ENCODE data around the gene SUMO3.
A peak's percentile ranks its signal among the peaks of the same experiment; 100 is the strongest.

Gene SUMO3

DNA sequence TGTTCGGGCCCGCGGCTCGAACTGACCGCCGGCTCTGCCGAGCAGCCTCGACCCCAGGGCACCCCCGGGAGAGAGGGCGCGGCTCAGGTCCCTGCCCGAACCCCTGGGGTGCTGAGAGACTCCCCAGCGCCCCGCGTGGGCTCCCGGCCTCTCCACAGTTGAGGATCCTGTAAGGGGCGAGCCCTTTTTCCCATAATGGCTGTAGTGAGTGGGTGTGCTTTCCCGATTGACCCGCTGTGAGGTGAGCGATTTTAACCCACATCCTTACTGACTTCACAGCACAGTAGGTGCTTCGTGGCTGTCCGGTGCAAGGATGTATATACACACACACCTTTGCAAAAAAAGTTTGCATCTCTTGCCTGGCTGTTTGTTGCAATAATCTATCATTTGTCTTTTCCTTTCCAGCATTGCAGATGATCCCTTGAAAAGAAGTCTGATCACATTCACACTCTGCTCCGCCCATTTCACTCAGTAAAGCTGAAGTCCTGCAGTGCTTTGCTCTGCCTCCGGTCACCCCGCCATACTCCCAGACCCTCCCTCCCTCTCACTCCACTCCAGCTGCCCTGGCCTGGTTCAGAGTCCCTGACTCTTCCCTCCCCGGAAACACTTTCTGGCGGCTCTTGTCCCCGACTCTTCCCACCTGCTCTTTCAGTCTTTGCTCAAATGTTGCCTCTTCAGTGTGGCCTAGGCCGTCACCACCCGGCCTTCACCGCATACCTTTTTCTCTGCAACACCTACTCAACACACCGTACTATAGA lies 15.3 kb downstream of the SUMO3 start:
- no peaks in the 10 kb centered on the region for H3K4me1 ChIP-seq (ENCODE audit: control insufficient read depth, insufficient read depth, low read length)
- H3K36me3 ChIP-seq (ENCODE audit: control insufficient read depth, insufficient read depth, low read length): peaks cover 4% of the 10 kb centered on the region; the same call in 1 of the 2 replicates
- no peak overlapping the region for H3K27ac ChIP-seq (ENCODE audit: low read length)
- WGBS (ENCODE audit: insufficient coverage, insufficient read length): no CpG with 5 or more reads among the region's 32 CpGs
- no peaks in the 10 kb centered on the region for H3K9me3 ChIP-seq (ENCODE audit: control insufficient read depth, insufficient read depth, low read length)
- peak overlapping the region; percentile 80 for H3K4me3 ChIP-seq (ENCODE audit: low read length)
- no peaks in the 10 kb centered on the region for H3K27me3 ChIP-seq (ENCODE audit: control insufficient read depth, insufficient read depth, low read length)
- no peak for DNase-seq (ENCODE audit: low read depth, low spot score)

DNA sequence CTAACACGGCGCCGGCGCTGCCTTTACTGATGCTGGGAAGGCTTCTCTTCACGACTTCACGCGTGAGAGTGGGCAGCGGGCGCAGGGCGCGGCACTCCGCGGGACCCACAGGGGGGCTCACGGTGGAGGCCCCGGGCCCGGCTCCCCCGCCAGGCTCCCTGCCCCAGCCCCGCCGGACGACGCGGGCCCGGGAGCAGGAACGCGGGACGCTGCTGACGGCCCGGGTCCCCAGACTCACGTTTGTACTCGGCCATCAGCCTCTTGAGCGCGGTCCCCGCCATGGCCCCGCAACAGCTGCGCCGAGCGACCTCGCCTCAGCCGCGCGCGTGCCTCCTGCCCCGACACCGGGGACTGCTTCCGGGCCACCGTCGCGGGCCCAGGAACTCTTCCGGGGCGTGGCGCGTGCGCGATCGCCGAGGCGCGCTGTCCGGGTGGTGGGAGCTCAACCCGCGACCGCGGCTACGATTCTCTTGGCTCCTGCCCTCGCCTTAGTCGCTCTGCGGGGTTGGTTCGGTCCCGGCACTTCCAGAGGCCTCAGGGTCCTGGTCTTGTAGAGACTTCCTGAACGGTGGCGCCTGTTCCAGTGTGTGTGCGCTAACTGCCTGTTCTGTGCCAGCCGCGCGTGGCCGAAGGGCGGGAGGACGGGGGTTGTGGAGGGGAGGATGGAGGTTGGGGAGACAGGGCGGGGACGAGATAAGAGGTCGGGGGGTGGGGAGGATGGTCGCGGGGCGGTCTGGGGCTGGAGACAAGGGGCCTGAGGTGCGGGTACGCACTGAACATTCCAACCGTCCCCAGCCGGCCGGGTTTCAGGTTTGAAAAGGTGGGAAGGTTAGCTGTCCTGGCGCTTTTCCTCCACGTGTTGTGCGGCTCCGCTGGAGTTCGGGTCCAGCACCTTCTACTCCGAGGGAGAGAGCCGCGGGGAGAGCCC lies 16.1 kb downstream of the SUMO3 start, which contains the start of gene UBE2G2:
Gene UBE2G2, minus strand, starts transcription at position 353 of the 928 bp plus-strand sequence. Its CDS starts 72 bp downstream, at position 281.
- Histone ChIP-seq H3K4me3 (ENCODE audit: low read length) (peak within 1 kb of the TSS; percentile 80), H3K4me1 (ENCODE audit: control insufficient read depth, insufficient read depth, low read length) (no peaks in the 10 kb centered on the region), H3K27ac (ENCODE audit: low read length) (no peak within 1 kb of the TSS), H3K27me3 (ENCODE audit: control insufficient read depth, insufficient read depth, low read length) (no peaks in the 10 kb centered on the region), H3K9me3 (ENCODE audit: control insufficient read depth, insufficient read depth, low read length) (no peaks in the 10 kb centered on the region), H3K36me3 (ENCODE audit: control insufficient read depth, insufficient read depth, low read length) (peaks cover 1% of the 10 kb centered on the region; the same call in 1 of the 2 replicates)
- WGBS (ENCODE audit: insufficient coverage, insufficient read length): no CpG with 5 or more reads among the region's 97 CpGs
- no peak for DNase-seq (ENCODE audit: low read depth, low spot score)

DNA sequence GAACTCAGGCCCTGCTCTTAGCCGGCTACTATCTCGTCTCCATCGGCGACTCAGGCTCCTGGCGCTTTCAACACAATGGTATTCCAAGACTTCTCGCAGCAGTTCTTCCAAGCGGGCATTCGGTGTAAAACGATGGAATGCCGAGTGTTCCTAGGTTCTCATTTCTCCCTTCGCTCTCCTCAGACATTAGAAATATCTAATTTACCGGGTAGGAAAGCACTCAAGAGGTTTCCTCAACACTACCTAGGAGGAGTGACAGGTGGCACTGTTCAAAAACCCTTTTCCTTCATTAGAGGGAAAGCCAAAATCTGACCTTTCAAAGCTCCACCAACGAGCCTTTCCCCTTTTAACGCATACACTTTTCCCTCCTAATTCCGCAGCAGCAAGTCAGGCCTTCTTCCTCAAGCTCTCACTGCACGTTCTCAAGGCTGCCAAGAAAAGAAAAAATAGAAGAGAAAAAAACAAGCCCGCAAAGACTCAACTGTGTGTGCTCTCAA lies 16.8 kb downstream of the SUMO3 start:
- H3K9me3 ChIP-seq (ENCODE audit: control insufficient read depth, insufficient read depth, low read length): no peaks in the 10 kb centered on the region
- no peak for DNase-seq (ENCODE audit: low read depth, low spot score)
- H3K27me3 ChIP-seq (ENCODE audit: control insufficient read depth, insufficient read depth, low read length): no peaks in the 10 kb centered on the region
- WGBS (ENCODE audit: insufficient coverage, insufficient read length): no CpG with 5 or more reads among the region's 17 CpGs
- no peaks in the 10 kb centered on the region for H3K4me1 ChIP-seq (ENCODE audit: control insufficient read depth, insufficient read depth, low read length)
- peak overlapping the region; percentile 80; the same call in 1 of the 2 replicates for H3K4me3 ChIP-seq (ENCODE audit: low read length)
- H3K36me3 ChIP-seq (ENCODE audit: control insufficient read depth, insufficient read depth, low read length): no peaks in the 10 kb centered on the region; the same call in 1 of the 2 replicates
- H3K27ac ChIP-seq (ENCODE audit: low read length): no peak overlapping the region

DNA sequence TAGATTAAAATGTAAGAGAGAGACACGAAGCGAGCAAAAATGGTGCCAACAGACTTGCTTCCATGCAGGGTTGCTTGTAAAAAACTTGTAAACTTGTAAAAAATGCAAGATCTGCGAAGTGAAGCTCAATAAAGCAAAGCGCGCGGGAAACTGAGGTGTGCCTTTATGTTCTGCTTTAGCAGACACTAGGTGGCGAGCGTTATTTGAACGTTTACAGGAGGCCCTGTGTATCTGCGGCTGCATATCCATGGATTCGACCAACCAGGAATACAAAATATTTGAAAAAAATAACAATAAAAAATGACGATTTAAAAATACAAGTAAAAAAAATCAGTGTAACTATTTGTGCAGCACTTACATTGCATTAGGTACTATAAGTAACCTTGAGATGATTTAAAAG lies 17.8 kb downstream of the SUMO3 start:
- Histone ChIP-seq H3K36me3 (ENCODE audit: control insufficient read depth, insufficient read depth, low read length) (no peaks in the 10 kb centered on the region; the same call in 1 of the 2 replicates), H3K4me1 (ENCODE audit: control insufficient read depth, insufficient read depth, low read length) (no peaks in the 10 kb centered on the region), H3K9me3 (ENCODE audit: control insufficient read depth, insufficient read depth, low read length) (no peaks in the 10 kb centered on the region), H3K4me3 (ENCODE audit: low read length) (no peak overlapping the region), H3K27me3 (ENCODE audit: control insufficient read depth, insufficient read depth, low read length) (no peaks in the 10 kb centered on the region), H3K27ac (ENCODE audit: low read length) (no peak overlapping the region)
- WGBS (ENCODE audit: insufficient coverage, insufficient read length): no CpG with 5 or more reads among the region's 12 CpGs
- no peak for DNase-seq (ENCODE audit: low read depth, low spot score)

DNA sequence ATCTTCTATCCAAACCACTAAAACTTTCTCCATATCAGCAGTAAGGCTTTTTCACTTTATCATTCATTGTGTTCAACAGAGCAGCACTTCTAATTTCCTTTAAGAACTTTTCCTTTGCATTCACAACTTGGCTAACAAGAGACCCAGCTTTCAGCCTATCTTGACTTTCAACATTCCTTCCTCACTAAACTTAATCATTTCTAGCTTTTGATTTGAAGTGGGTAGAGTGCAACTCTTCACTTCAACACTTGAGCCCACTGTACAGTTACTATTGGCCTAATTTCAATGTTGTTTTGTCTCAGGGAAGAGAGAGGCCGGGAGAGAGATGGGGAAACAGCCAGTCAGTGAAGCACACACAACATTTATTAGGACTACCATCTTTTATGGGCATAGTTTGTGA lies 18.2 kb downstream of the SUMO3 start:
- H3K36me3 ChIP-seq (ENCODE audit: control insufficient read depth, insufficient read depth, low read length): no peaks in the 10 kb centered on the region; the same call in 1 of the 2 replicates
- H3K27me3 ChIP-seq (ENCODE audit: control insufficient read depth, insufficient read depth, low read length): no peaks in the 10 kb centered on the region
- no peak for DNase-seq (ENCODE audit: low read depth, low spot score)
- H3K27ac ChIP-seq (ENCODE audit: low read length): no peak overlapping the region
- WGBS (ENCODE audit: insufficient coverage, insufficient read length): no CpG with 5 or more reads among the region's 1 CpG
- H3K4me3 ChIP-seq (ENCODE audit: low read length): no peak overlapping the region
- no peaks in the 10 kb centered on the region for H3K9me3 ChIP-seq (ENCODE audit: control insufficient read depth, insufficient read depth, low read length)
- H3K4me1 ChIP-seq (ENCODE audit: control insufficient read depth, insufficient read depth, low read length): no peaks in the 10 kb centered on the region

DNA sequence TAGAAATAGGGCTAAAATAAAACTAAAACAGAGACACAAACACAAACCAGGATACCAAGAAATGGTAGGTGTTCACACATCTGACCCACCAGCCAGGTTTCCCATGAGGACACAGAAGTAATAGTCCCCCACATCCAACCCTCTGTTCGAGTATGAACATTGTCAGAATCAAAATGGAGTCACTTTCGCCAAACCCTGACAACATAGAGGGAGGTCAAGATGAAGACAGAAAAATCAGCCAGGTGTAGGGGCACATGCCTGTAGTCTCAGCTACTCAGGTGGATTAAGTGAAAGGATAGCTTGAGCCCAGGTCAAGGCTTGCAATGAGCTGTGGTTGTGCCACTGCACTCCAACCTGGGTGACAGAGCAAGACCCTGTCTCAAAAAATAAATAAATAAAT lies 20.1 kb downstream of the SUMO3 start:
- H3K4me3 ChIP-seq (ENCODE audit: low read length): no peak overlapping the region
- H3K27me3 ChIP-seq (ENCODE audit: control insufficient read depth, insufficient read depth, low read length): no peaks in the 10 kb centered on the region
- no peaks in the 10 kb centered on the region for H3K9me3 ChIP-seq (ENCODE audit: control insufficient read depth, insufficient read depth, low read length)
- peaks cover under 1% of the 10 kb centered on the region for H3K36me3 ChIP-seq (ENCODE audit: control insufficient read depth, insufficient read depth, low read length)
- 0 out of 2 replicates have a peak, but pooled peaks cover under 1% of the 10 kb centered on the region for H3K4me1 ChIP-seq (ENCODE audit: control insufficient read depth, insufficient read depth, low read length)
- DNase-seq (ENCODE audit: low read depth, low spot score): no peak
- no peak overlapping the region for H3K27ac ChIP-seq (ENCODE audit: low read length)
- WGBS (ENCODE audit: insufficient coverage, insufficient read length): no CpG with 5 or more reads among the region's 2 CpGs

DNA sequence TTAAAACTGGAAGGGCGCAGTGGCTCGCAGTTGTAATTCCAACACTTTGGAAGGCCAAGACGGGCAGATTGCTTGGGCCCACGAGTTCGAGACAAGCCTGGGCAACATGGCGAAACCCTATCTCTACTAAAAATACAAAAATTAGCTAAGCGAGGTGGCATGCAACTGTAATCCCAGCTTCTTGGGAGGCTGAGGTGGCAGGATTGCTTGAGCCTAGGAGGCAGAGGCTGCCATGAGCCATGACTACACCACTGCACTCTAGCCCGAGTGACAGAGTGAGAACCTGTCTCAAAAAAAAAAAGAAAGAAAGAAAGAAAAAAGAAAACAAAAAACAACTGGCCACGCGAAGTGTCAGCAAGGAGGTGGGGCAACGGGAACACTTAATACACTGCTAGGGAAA lies 22.5 kb downstream of the SUMO3 start:
- DNase-seq (ENCODE audit: low read depth, low spot score): no peak
- Histone ChIP-seq H3K4me3 (ENCODE audit: low read length) (no peak overlapping the region), H3K4me1 (ENCODE audit: control insufficient read depth, insufficient read depth, low read length) (peaks cover 3% of the 10 kb centered on the region; the same call in 1 of the 2 replicates), H3K36me3 (ENCODE audit: control insufficient read depth, insufficient read depth, low read length) (peaks cover 6% of the 10 kb centered on the region), H3K27me3 (ENCODE audit: control insufficient read depth, insufficient read depth, low read length) (no peaks in the 10 kb centered on the region; the same call in 1 of the 2 replicates), H3K9me3 (ENCODE audit: control insufficient read depth, insufficient read depth, low read length) (no peaks in the 10 kb centered on the region), H3K27ac (ENCODE audit: low read length) (no peak overlapping the region)
- no CpG with 5 or more reads among the region's 11 CpGs for WGBS (ENCODE audit: insufficient coverage, insufficient read length)

DNA sequence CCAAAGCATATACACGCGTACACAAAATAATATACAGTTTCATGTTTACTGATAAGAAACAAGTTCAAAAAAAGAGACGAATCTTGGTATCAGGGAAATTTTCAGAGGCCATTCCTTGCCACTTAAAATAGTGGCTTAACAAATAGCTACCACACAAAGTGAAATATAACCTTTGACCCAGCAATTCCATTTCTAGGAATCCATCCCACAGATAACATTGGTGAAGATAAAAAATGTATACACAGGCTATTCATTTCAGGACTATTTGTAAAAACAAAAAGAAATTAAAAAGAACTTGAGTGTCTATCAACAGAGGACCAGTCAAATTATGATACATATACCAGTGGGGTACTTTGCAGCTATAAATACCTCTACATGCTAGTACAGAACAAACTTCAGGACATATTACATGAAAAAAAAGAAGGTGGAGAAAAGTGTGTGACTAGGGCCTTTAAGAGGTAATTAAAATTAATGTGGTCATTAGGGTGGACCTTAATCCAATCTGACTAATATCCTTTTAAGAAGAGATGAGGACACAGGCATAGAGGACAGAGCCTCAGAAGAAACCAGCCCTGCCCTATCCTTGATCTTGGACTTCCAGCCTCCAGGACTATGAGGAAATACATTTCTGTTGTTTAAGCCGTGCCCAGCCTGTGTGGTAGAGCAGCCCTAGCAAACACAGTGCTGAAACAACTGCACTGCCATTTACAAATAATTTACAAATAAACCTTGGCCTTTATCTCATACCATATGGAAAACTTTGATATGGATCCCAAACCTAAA lies 24.1 kb downstream of the SUMO3 start:
- Histone ChIP-seq H3K27ac (ENCODE audit: low read length) (no peak overlapping the region), H3K36me3 (ENCODE audit: control insufficient read depth, insufficient read depth, low read length) (peaks cover 9% of the 10 kb centered on the region), H3K4me3 (ENCODE audit: low read length) (no peak overlapping the region), H3K9me3 (ENCODE audit: control insufficient read depth, insufficient read depth, low read length) (no peaks in the 10 kb centered on the region), H3K4me1 (ENCODE audit: control insufficient read depth, insufficient read depth, low read length) (peaks cover 3% of the 10 kb centered on the region; the same call in 1 of the 2 replicates), H3K27me3 (ENCODE audit: control insufficient read depth, insufficient read depth, low read length) (no peaks in the 10 kb centered on the region; the same call in 1 of the 2 replicates)
- no peak for DNase-seq (ENCODE audit: low read depth, low spot score)
- no CpG with 5 or more reads among the region's 4 CpGs for WGBS (ENCODE audit: insufficient coverage, insufficient read length)

DNA sequence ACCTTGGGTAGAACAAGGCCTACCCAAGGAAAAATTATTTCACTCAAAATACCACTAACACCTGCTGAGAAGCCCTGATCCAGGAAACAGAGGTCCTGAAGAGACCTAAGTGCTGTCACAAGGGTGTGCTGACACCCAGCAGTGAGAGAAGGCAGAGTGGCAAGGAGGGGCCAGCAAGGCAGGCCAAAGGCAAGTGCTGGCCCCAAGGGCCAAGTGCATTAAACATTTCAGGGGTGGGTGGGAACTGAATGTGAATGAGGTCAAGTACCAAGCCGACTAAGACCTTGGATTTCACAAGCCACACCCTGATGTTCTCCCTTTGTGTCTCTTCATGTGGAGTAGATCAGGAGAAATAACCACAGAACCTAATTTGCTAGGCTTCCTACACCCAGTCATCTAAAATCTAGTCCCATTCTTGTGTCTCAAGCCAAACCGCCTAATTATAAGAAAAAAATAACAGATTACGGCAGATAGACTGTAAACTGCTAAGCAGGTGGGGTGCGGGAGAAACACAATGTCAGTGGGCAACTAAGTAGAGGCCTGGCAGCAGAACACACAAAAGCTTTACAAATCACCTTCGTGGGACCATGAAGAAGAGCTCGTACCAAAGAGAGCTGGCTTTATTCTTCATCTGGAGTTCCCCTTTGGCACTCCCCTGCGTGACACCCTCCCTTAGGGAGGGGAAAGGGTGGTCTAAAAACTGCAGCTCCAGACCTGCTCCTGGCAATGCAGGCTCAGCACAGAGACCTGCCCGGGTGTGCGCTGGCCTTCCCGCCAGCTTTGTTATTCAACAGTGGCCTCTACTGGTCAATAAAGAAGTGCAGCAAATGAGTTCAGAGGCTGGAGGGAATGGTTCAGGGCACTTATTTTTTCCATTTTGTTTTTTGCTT lies 24.9 kb downstream of the SUMO3 start:
- peaks cover 9% of the 10 kb centered on the region for H3K36me3 ChIP-seq (ENCODE audit: control insufficient read depth, insufficient read depth, low read length)
- DNase-seq (ENCODE audit: low read depth, low spot score): no peak
- WGBS (ENCODE audit: insufficient coverage, insufficient read length): no CpG with 5 or more reads among the region's 10 CpGs
- H3K4me3 ChIP-seq (ENCODE audit: low read length): no peak overlapping the region
- H3K4me1 ChIP-seq (ENCODE audit: control insufficient read depth, insufficient read depth, low read length): peaks cover 3% of the 10 kb centered on the region; the same call in 1 of the 2 replicates
- H3K27ac ChIP-seq (ENCODE audit: low read length): no peak overlapping the region
- no peaks in the 10 kb centered on the region; the same call in 1 of the 2 replicates for H3K27me3 ChIP-seq (ENCODE audit: control insufficient read depth, insufficient read depth, low read length)
- H3K9me3 ChIP-seq (ENCODE audit: control insufficient read depth, insufficient read depth, low read length): no peaks in the 10 kb centered on the region

Measured in iPS DF 6.9 (cell line).